Kidney (tissue), 14 donors: ENCODE measurements around the gene MAB21L3. TPM values are rescaled to one million over a fixed set of nuclear protein-coding genes. Genes with fewer than 3 reads are reported as not detected.

Experiments
- DNase-seq, 5 donors: peaks; one replicate each; pipeline ENCODE4 v3.0.0-alpha.2; 2013 to 2020
- FAIRE-seq: peaks from 2 replicates; lab custom pipeline; 2012; peaks lifted over from hg19 to GRCh38; lab: Jason Lieb, UNC
- H3K27ac ChIP-seq, 2 donors: one replicate each; pipeline ENCODE4 v1.7.0; 2013; ENCODE audit warnings: low read depth in 2 of 2, low read length in 2 of 2, inconsistent platforms in 1 of 2
- H3K27me3 ChIP-seq: one replicate; pipeline ENCODE4 v1.7.1; 2013; ENCODE audit warnings: low read length, inconsistent platforms; ENCODE audit not compliant: control insufficient read depth, insufficient read depth
- H3K36me3 ChIP-seq, 3 donors: one replicate each; pipeline versions ENCODE4 v1.7.0 to v1.7.1; 2013; ENCODE audit warnings: low read length in 3 of 3, control low read depth in 1 of 3, inconsistent platforms in 1 of 3; ENCODE audit not compliant: insufficient read depth in 3 of 3, control insufficient read depth in 2 of 3
- H3K4me1 ChIP-seq, 3 donors: one replicate each; pipeline versions ENCODE4 v1.7.0 to v1.7.1; 2013; ENCODE audit warnings: low read length in 3 of 3, inconsistent platforms in 1 of 3, low read depth in 1 of 3; ENCODE audit not compliant: control insufficient read depth in 2 of 3, insufficient read depth in 2 of 3
- H3K4me3 ChIP-seq, 3 donors: one replicate each; pipeline versions ENCODE4 v1.7.0 to v1.8.1; 2013; ENCODE audit warnings: low read length in 3 of 3, control low read depth in 1 of 3, inconsistent platforms in 1 of 3
- H3K9ac ChIP-seq, 3 donors: one replicate each; pipeline versions ENCODE4 v1.7.0 to v1.7.1; 2013; ENCODE audit warnings: low read length in 3 of 3, control low read depth in 1 of 3, inconsistent platforms in 1 of 3
- H3K9me3 ChIP-seq, 3 donors: one replicate each; pipeline versions ENCODE4 v1.7.0 to v1.7.1; 2013; ENCODE audit warnings: low read length in 3 of 3, control low read depth in 1 of 3, inconsistent platforms in 1 of 3; ENCODE audit not compliant: control insufficient read depth in 2 of 3, insufficient read depth in 1 of 3
- intact Hi-C: fragments of 100-400 bp; cut with DNase I; formaldehyde crosslinking; loops from one replicate; pipeline ENCODE4 v1.11.1; 2022
- polyA plus RNA-seq: library from polyadenylated mRNA; stranded (reverse); fragments of 350-450 nt; fragmentation: Illumina TruSeq; extraction: RNeasy Lipid Tissue Mini Kit (QIAGEN cat#74804); gene quantifications from one replicate; pipeline ENCODE4 v1.2.3, GENCODE V29; 2014; ENCODE audit warnings: low read depth, low replicate concordance; ENCODE audit not compliant: insufficient read depth
- total RNA-seq: library from RNA; stranded (reverse); fragmentation: NEBNext Ultra II Directional; extraction: Animal tissue kit (Norgen Biotek cat#: 25700); gene quantifications from one replicate; pipeline ENCODE4 v1.2.1, GENCODE V29; 2021
- TF ChIP-seq, protein P1 (sequence below): IDR thresholded peaks from 3 replicates; pipeline ENCODE4 v1.5.1; 2012; ENCODE audit warnings: mild to moderate bottlenecking, moderate library complexity, borderline replicate concordance; ENCODE audit not compliant: insufficient read depth; ENCODE audit errors: extremely low read depth
- donor health status: control.
- donor health status: control.
- donor health status: control.
- donor health status: control.
- donor health status: control.
- donor health status: DM: yes; HTN: yes; CAD: no.
- donor health status: Normal renal cell carcinoma (clear cell type).

Gene MAB21L3
- total and polyA plus RNA-seq, 2 donors from 2014 or later = 0.24 to 2.9 TPM

DNA sequence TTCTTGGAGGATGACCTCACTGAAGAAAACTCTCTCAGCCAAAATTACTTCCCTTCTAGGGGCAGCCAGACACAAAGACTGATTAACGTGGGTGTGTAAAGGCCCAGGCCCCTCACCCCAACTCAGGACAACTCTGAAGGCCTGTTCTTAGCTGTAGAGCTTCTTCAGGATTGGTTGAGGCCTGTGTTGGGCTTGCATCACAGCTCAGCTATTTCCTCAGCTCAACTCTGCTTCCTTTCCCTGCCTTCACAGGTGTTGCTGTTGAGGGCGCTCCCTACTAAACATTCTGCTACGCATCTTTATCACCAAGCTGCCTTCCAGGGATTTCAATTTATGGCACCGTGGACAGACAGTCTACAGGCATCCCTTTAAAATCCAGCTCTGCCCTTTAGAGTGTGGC lies 36.8 kb downstream of the MAB21L3 start:
- DNase-seq (no peak), FAIRE-seq (no peak)
- Histone ChIP-seq H3K36me3 (no peaks in the 10 kb centered on the region), H3K4me3 (no peak overlapping the region), H3K4me1 (peaks cover 0 to 9% (median 7%) of the 10 kb centered on the region in 3 donors), H3K9ac (no peak overlapping the region), H3K27ac (no peak overlapping the region), H3K27me3 (no peaks in the 10 kb centered on the region), H3K9me3 (peaks cover 0 to 5% (median 0%) of the 10 kb centered on the region in 3 donors)
- TF ChIP-seq, protein P1, sequence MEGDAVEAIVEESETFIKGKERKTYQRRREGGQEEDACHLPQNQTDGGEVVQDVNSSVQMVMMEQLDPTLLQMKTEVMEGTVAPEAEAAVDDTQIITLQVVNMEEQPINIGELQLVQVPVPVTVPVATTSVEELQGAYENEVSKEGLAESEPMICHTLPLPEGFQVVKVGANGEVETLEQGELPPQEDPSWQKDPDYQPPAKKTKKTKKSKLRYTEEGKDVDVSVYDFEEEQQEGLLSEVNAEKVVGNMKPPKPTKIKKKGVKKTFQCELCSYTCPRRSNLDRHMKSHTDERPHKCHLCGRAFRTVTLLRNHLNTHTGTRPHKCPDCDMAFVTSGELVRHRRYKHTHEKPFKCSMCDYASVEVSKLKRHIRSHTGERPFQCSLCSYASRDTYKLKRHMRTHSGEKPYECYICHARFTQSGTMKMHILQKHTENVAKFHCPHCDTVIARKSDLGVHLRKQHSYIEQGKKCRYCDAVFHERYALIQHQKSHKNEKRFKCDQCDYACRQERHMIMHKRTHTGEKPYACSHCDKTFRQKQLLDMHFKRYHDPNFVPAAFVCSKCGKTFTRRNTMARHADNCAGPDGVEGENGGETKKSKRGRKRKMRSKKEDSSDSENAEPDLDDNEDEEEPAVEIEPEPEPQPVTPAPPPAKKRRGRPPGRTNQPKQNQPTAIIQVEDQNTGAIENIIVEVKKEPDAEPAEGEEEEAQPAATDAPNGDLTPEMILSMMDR = no peak
- intact Hi-C loops = loop anchor here (10.0 kb wide), 1 partner anchor 347 kb away; no protein-coding TSS in a partner anchor

DNA sequence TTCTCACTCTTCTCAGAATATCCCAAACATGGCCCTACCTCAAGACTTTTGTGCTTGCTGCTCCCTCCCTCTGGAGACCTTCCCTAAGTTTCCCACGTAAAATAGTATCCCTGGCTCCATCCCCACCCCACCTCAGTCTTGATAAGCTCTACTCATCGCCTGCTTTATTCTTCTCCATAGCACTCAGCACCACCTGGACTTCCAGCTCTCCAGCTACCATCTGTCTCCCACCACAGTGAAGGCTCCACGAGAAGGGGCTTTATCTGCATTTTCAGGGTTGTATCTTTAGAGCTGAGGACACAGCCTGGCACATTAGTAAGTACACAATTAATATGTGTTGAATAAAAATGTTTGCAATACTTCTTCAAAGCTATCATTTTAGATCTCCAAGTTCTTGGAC lies 37.8 kb downstream of the MAB21L3 start:
- peaks cover 0 to 14% (median 13%) of the 10 kb centered on the region in 3 donors for H3K4me1 ChIP-seq
- no peak for DNase-seq

DNA sequence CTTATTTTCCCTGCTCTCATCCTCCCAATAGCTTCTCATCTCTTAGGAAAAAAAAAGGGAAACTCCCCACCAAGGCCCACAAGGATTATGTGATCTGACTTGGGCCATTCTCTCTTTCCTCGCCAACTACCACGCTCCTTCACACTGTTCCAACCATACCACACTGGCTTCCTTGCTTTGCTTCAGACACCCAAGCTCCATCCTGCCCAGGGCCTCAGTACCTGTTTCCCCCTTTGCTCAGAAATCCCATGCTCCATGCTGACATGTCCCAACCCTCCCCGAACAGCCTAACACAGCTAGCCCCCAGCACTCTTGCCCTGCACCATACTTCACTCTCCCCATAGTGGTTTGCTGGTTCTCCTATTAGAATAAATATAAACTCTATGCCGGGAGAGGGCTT lies 39.2 kb downstream of the MAB21L3 start:
- intact Hi-C loops = no loop called here
- no peaks in the 10 kb centered on the region for H3K9me3 ChIP-seq
- TF ChIP-seq, protein P1 = no peak
- no peaks in the 10 kb centered on the region for H3K36me3 ChIP-seq
- H3K4me3 ChIP-seq = no peak overlapping the region
- H3K27me3 ChIP-seq = no peaks in the 10 kb centered on the region
- H3K4me1 ChIP-seq = peaks cover 0 to 19% (median 14%) of the 10 kb centered on the region in 3 donors
- no peak for DNase-seq
- H3K9ac ChIP-seq = no peak overlapping the region
- no peak for FAIRE-seq
- H3K27ac ChIP-seq = no peak overlapping the region

More for the DNA sequence above, 37.8 kb downstream of the MAB21L3 start:
- intact Hi-C loops = loop anchor here (10.0 kb wide), 1 partner anchor 346 kb away; no protein-coding TSS in a partner anchor
- no peak overlapping the region for H3K27ac ChIP-seq
- H3K4me3 ChIP-seq = no peak overlapping the region
- FAIRE-seq = no peak
- no peaks in the 10 kb centered on the region for H3K27me3 ChIP-seq
- H3K9me3 ChIP-seq = peaks cover 0 to 3% (median 0%) of the 10 kb centered on the region in 3 donors
- TF ChIP-seq, protein P1 = no peak
- no peaks in the 10 kb centered on the region for H3K36me3 ChIP-seq
- H3K9ac ChIP-seq = no peak overlapping the region
